Glomerular visceral epithelial cell (primary cell): Measurements from ENCODE around the gene IPO11.
"Not testable (repeated sequence)": the region's sequence is repeated elsewhere in the genome, so short reads cannot be mapped to it uniquely, and the experiment has no call there.

ENCODE experiments used
- DNase-seq: peaks from one replicate; pipeline ENCODE4 v3.0.0-alpha.2; 2016; ENCODE audit errors: extremely low spot score

IPO11 gene

DNA sequence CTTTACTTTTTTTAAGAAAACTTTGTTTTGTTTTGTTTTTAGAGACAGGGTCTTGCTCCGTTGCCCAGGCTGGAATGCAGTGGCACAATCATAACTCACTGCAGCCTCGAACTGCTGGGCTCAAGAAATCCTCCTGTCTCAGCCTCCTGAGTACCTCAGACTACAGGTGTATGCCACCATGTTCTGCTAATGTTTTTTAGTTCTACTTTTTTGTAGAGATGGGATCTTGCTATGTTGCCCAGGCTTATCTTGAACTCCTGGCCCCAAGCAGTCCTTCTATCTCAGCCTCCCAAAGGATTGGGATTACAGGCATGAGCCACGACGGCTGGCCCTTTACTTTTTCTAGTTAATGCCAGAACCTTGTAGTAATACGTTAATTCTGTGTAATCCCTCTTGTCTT, 36.0 kb downstream of the IPO11 start:
- no peak for DNase-seq

DNA sequence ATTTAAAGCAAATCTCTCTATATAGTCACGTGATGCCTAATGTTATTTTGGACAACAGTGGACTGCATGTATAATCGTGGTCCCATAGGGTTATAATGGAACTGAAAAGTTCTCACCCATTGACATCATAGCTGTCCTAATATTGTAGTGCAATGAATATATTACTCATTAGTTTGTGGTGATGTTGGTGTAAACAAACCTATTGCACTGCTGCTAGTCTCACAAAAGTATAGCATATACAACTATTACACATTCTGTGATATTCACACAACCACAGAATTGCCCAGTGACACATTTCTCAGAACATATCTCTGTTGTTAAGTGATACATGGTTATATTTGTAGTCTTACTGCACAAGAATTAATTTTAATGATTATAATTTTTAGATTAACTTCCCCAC, 37.7 kb downstream of the IPO11 start:
- DNase-seq = no peak

DNA sequence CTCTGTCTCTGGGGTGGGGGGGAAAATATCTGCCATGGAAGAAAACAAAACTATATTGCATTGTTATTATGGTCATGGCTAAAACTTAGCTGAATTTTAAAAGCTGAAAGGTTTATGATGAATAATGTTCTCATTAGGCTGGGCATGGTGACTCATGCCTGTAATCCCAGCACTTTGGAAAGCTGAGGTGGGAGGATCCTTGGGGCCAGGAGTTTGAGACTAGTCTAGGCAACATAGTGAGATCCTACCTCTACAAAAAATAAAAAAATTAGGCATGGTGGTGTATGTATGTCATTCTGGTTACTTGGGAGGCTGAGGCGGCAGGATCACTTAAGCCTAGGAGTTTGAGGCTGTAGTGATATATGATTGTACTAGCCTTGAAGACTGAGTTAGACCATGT, 44.5 kb downstream of the IPO11 start:
- peak; percentile 29 for DNase-seq

- DNase-seq = peak; percentile 46
Measured at GRCh38 chr5:62460578-62460983, 48.0 kb downstream of the IPO11 start.

DNA sequence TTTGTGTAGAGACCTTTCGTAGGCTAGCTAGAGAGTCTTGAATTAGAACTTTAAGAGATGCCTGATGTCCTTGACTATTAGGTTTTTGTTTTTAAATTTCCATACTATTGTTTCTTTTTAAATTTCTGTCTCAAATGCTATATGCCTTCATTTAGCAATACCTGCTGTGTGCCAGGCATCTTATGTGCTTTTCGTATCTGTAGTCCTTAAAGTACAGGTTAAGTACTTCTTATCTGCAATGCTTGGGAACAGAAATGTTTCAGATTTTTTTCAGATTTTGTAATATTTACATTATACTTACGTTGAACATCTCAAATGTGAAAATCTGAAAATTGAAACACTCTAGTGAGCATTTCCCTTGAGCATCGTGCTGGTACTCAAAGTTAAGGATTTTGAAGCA, 49.0 kb downstream of the IPO11 start:
- DNase-seq = no peak

GRCh38 chr5:62465985-62466925, 53.7 kb downstream of the IPO11 start:
- DNase-seq = no peak

DNA sequence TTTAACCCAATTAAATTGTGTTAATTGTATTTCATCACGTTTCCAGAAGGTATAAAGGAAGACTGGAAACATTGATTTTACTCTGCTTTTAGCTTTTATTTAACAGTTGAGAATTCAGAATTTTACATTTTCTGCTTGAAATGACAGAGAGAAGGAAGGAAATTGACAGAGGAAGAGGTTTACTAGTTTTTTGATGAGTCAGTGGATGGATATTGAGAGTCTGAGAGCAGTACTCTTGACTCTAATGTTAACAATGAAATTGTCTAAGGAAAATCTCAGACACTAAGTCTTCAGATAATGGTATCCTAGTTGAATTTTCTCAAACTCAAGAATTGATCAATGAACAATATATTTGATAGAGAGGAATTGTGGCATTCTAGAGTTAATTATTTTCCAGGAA, 60.6 kb downstream of the IPO11 start:
- DNase-seq = no peak

GRCh38 chr5:62475072-62475471, 62.5 kb downstream of the IPO11 start:
- peak; percentile 86 for DNase-seq

GRCh38 chr5:62477801-62478200, 65.2 kb downstream of the IPO11 start:
- DNase-seq = no peak

DNA sequence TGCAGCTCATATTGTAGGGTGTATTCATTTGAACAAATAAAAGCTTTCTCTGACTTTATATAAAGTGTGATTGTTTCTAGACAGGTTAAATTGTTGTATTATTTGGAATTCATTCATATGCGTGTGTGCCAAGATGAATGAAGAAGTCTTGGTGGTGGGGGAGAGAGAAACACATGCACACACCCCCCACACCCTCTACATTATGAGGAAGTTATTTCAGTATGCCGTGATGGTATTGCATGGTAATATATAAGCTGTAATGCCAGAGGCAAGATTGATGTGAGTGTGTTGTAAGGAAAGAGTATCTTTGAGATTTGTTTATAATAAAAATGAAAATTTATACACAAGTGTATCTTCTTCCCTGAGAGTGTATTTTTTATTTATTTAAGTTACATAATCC, 71.0 kb downstream of the IPO11 start:
- no peak for DNase-seq

DNA sequence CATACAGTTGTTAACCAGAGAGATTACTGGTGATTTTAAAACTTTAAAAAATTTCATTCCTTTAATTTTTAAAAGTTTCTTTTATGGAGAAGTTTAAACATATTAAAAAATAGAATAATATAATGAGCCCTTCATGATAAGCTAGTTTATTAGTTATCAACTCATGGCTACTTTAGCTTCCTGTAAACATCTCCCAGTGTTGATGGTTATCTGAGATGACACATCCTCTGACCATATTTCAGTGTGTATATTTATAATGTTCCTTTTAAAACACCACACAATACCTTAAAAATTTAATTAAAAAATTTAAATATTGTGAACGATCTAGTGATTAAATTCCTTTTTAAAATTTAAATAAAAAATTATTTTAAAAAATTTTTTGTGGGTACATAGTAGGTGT, 74.1 kb downstream of the IPO11 start:
- DNase-seq = no peak

GRCh38 chr5:62488531-62488930, 76.0 kb downstream of the IPO11 start:
- no peak for DNase-seq

DNA sequence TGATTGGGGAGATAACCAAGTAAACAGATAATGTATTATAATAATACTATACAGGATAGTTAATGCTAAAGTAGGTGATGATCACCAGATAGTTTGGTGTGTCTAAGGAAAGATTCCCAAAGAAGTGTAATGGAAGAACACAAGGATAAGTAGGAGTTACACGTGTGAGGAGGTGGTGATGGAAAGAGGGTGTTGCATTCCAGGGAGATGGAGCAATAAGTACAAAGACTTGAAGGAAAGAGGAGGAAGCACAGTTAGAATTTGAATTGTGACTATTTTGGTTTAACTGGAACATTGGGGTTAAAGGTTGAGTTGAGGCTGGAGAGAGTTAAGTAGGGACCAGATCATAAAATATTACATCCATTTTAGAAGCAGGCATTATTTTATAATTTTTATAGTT, 76.9 kb downstream of the IPO11 start:
- no peak for DNase-seq

DNA sequence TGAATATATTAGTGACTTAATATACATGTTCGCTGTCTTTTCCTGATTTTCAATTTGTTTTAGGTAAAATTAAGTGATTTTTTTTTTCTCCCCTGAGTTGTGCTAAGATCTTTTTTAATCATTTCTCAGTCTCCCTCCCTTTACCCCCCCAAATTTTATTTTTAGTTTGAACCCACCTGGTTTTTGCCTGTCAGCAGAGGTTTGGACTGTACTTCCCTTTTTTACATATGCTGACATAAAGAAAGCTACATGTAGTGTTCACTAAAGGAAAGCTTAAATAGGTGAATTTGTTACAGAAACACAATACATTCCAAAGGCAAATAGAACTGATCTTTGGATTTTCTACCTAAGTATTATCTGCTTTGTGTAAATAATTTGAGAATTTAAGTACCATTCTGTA, 82.2 kb downstream of the IPO11 start:
- no peak for DNase-seq

DNA sequence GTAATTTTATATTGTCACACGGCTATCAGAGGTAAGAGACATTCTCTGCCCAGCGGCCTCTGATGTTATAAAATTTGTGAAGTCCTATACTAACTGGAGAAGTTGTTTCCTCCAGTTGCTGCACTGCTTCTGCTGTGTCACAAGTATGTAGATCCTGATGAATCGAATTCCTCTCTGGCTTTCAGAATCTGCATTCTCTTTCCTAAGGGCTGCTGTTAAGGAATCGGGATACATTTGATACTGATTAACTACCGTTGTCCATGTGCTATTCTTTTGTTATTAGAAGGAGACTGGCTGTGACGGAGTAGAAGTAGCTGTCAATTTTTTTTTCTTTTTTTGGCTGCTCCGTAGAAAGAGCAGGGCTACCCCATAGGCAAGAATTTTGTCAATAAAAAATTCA, 84.3 kb downstream of the IPO11 start:
- no peak for DNase-seq

- no peak for DNase-seq
Measured at GRCh38 chr5:62498961-62499360, 86.4 kb downstream of the IPO11 start.

DNA sequence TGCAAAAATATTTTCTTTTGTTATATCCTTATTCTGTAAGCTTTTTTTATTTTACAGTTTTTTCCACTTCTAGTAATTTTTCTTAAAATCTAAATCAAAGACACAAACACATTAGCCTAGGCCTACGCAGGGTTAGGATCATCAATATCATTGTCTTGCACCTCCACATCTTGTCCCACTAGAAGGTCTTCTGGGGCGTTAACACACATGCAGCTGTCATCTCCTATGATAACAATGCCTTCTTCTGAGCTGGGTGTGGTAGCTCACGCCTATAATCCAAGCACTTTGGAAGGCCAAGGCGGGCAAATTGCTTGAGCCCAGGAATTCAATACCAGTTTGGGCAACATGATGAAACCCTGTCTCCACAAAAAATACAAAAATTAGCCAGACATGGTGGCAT, 87.2 kb downstream of the IPO11 start:
- no peak for DNase-seq

DNA sequence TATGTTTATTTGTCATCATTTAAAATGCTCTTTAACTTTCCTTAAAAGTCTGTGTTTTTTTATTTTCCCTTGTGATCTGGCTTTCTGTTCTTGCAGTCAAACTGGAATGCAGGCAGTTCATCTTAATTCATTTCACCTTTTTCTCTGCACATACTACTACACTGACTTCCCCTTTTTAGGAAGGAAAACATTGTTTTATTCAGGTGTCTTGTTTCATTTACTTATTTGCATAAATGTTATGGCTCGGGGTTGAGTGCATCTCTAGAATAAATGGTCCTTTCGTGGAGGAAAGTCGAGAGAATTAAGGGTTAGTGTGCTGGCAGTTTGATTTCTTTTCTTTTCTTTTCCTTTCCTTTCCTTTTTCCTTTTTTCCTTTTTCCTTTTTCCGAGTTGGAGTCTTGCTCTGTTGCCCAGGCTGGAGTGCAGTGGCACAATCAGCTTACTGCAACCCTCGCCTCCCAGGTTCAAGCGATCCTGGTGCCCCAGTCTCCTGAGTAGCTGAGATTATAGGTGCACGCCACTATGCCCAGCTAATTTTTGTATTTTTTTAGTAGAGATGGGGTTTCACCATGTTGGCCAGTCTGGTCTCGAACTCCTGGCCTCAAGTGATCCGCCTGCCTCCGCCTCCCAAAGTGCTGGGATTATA, 90.0 kb downstream of the IPO11 start:
- DNase-seq = no peak

GRCh38 chr5:62504129-62504528, 91.6 kb downstream of the IPO11 start:
- DNase-seq = no peak

GRCh38 chr5:62506659-62507460, 94.3 kb downstream of the IPO11 start:
- DNase-seq = peak; percentile 13

- not testable (repeated sequence) for DNase-seq
Measured at GRCh38 chr5:62508760-62509159, 96.2 kb downstream of the IPO11 start.

GRCh38 chr5:62509806-62510205, 97.2 kb downstream of the IPO11 start:
- DNase-seq = no peak
